ENCODE measurements around the gene ACTR2. TPM values are rescaled to one million over a fixed set of nuclear protein-coding genes. Genes with fewer than 3 reads are reported as not detected.

Gene ACTR2
- total RNA-seq, 1 donor from 2014 or later: 236 TPM

GRCh38 chr2:65186872-65187851 lies 40.5 kb upstream of the ACTR2 start:
- peak; percentile 78 for DNase-seq
- ATAC-seq: peak; percentile 99
- Histone ChIP-seq H3K36me3 (no peaks in the 10 kb centered on the region), H3K4me3 (no peak overlapping the region), H3K9me3 (no peaks in the 10 kb centered on the region), H3K27ac (no peak overlapping the region), H3K4me1 (no peaks in the 10 kb centered on the region), H3K27me3 (no peaks in the 10 kb centered on the region)
- TF ChIP-seq CTCF (IDR thresholded peaks at IDR 0.05): peak; percentile 82
- intact Hi-C loops (cut with DNase I): no loop called here

GRCh38 chr2:65193446-65193845 lies 34.2 kb upstream of the ACTR2 start:
- TF ChIP-seq CTCF (IDR thresholded peaks at IDR 0.05): no peak
- Histone ChIP-seq H3K9me3 (no peaks in the 10 kb centered on the region), H3K36me3 (no peaks in the 10 kb centered on the region), H3K4me1 (no peaks in the 10 kb centered on the region), H3K4me3 (no peak overlapping the region), H3K27me3 (no peaks in the 10 kb centered on the region), H3K27ac (no peak overlapping the region)
- intact Hi-C loops (cut with DNase I): no loop called here
- ATAC-seq: no peak
- no peak for DNase-seq

- Histone ChIP-seq H3K27ac (no peak overlapping the region), H3K4me1 (no peaks in the 10 kb centered on the region), H3K27me3 (no peaks in the 10 kb centered on the region), H3K4me3 (no peak overlapping the region), H3K36me3 (no peaks in the 10 kb centered on the region), H3K9me3 (no peaks in the 10 kb centered on the region)
- ATAC-seq: no peak
- no peak for TF ChIP-seq CTCF (IDR thresholded peaks at IDR 0.05)
- intact Hi-C loops (cut with DNase I): no loop called here
- no peak for DNase-seq
Measured at GRCh38 chr2:65198737-65199136, 28.9 kb upstream of the ACTR2 start.

- DNase-seq: no peak
- Histone ChIP-seq H3K9me3 (no peaks in the 10 kb centered on the region), H3K27me3 (no peaks in the 10 kb centered on the region), H3K4me3 (no peak overlapping the region), H3K36me3 (no peaks in the 10 kb centered on the region), H3K27ac (no peak overlapping the region), H3K4me1 (no peaks in the 10 kb centered on the region)
- ATAC-seq: no peak
- intact Hi-C loops (cut with DNase I): no loop called here
- no peak for TF ChIP-seq CTCF (IDR thresholded peaks at IDR 0.05)
Measured at GRCh38 chr2:65199166-65199565, 28.5 kb upstream of the ACTR2 start.

GRCh38 chr2:65199891-65200290 lies 27.7 kb upstream of the ACTR2 start:
- Histone ChIP-seq H3K4me3 (no peak overlapping the region), H3K27ac (no peak overlapping the region), H3K4me1 (no peaks in the 10 kb centered on the region), H3K9me3 (no peaks in the 10 kb centered on the region), H3K27me3 (no peaks in the 10 kb centered on the region), H3K36me3 (no peaks in the 10 kb centered on the region)
- intact Hi-C loops (cut with DNase I): no loop called here
- DNase-seq (no peak), ATAC-seq (no peak)
- no peak for TF ChIP-seq CTCF (IDR thresholded peaks at IDR 0.05)
